Caco-2 (cell line): Measurements from ENCODE around the gene TSEN34. TPM values are rescaled to one million over a fixed set of nuclear protein-coding genes. Genes with fewer than 3 reads are reported as not detected.

Experiments
- BruUV-seq: library from RNA; stranded (reverse); fragments of 400-500 nt; replicated peaks from 2 replicates; lab custom pipeline; 2021; lab: Mats Ljungman, UMichigan
- CTCF ChIA-PET: fragments of 300-600 bp; sonication (Branson Sonifier 250); formaldehyde crosslinking; loops from one replicate; lab custom pipeline; 2022; ENCODE audit warnings: antibody characterized with exemption; lab: Charles Lee
- POLR2A ChIA-PET: fragments of 300-600 bp; sonication (Branson Sonifier 250); formaldehyde crosslinking; loops from one replicate; lab custom pipeline; 2022; ENCODE audit warnings: antibody characterized with exemption; lab: Charles Lee
- DNase-seq, 2 experiments: peaks; one replicate each; pipeline versions ENCODE4 v3.0.0 to v3.0.0-alpha.2; 2020 to 2022
- H3K27me3 ChIP-seq: replicated peaks from 2 replicates; pipeline ENCODE4 v1.6.0; 2011; ENCODE audit warnings: low read length; ENCODE audit not compliant: control insufficient read depth, insufficient read depth
- H3K36me3 ChIP-seq: 2 replicates; pipeline ENCODE4 v1.5.1; 2011; ENCODE audit warnings: low read length; ENCODE audit not compliant: control insufficient read depth, insufficient read depth
- H3K4me1 ChIP-seq: fragments of 250-450 bp; sonication (Bioruptor Pico); 2 replicates; pipeline ENCODE4 v1.5.1; 2020; ENCODE audit warnings: mild to moderate bottlenecking
- H3K4me3 ChIP-seq: 2 replicates; pipeline ENCODE4 v1.5.1; 2011; ENCODE audit warnings: low read depth, mild to moderate bottlenecking, control low read depth, low read length
- H3K9me3 ChIP-seq: fragments of 250-450 bp; sonication (Bioruptor Pico); 2 replicates; pipeline ENCODE4 v1.5.1; 2020; ENCODE audit warnings: mild to moderate bottlenecking, moderate library complexity
- H3K27ac Mint-ChIP-seq: one replicate; pipeline ENCODE4 v1.8.0; 2022; ENCODE audit warnings: mixed read lengths; ENCODE audit not compliant: unreplicated experiment
- H3K27me3 Mint-ChIP-seq: one replicate; pipeline ENCODE4 v1.8.0; 2022; ENCODE audit warnings: mixed read lengths; ENCODE audit not compliant: insufficient read depth, unreplicated experiment
- H3K36me3 Mint-ChIP-seq: one replicate; pipeline ENCODE4 v1.8.0; 2022; ENCODE audit warnings: mild to moderate bottlenecking, mixed read lengths; ENCODE audit not compliant: insufficient read depth, unreplicated experiment
- H3K4me1 Mint-ChIP-seq: one replicate; pipeline ENCODE4 v1.8.0; 2022; ENCODE audit warnings: low read depth, mixed read lengths; ENCODE audit not compliant: unreplicated experiment
- H3K4me3 Mint-ChIP-seq: one replicate; pipeline ENCODE4 v1.8.0; 2022; ENCODE audit warnings: mild to moderate bottlenecking, moderate library complexity, mixed read lengths; ENCODE audit not compliant: unreplicated experiment
- H3K9me3 Mint-ChIP-seq: one replicate; pipeline ENCODE4 v1.8.0; 2022; ENCODE audit warnings: mixed read lengths; ENCODE audit not compliant: unreplicated experiment
- intact Hi-C: fragments of 100-400 bp; cut with micrococcal nuclease; formaldehyde crosslinking; loops from one replicate; pipeline ENCODE4 v1.10.0; 2022; ENCODE audit not compliant: unreplicated experiment
- total RNA-seq: library from RNA; stranded (reverse); gene quantifications from 2 replicates; pipeline ENCODE4 v1.2.3, GENCODE V29; 2022
- TF ChIP-seq, protein P1 (sequence below), 2 experiments: fragments of 200-600 bp in 1 of 2; IDR thresholded peaks; 1 replicate in 1 of 2; 2 replicates in 1 of 2; pipeline versions ENCODE4 v1.5.1 to v1.8.0; 2011 to 2022; ENCODE audit warnings: antibody characterized with exemption in 1 of 2, control low read depth in 1 of 2, inconsistent platforms in 1 of 2, low read depth in 1 of 2, low read length in 1 of 2, mild to moderate bottlenecking in 1 of 2, moderate library complexity in 1 of 2; ENCODE audit not compliant: insufficient read depth in 1 of 2, severe bottlenecking in 1 of 2, unreplicated experiment in 1 of 2

Gene TSEN34
- total RNA-seq, 1 experiment from 2014 or later, result 42.6 TPM

DNA sequence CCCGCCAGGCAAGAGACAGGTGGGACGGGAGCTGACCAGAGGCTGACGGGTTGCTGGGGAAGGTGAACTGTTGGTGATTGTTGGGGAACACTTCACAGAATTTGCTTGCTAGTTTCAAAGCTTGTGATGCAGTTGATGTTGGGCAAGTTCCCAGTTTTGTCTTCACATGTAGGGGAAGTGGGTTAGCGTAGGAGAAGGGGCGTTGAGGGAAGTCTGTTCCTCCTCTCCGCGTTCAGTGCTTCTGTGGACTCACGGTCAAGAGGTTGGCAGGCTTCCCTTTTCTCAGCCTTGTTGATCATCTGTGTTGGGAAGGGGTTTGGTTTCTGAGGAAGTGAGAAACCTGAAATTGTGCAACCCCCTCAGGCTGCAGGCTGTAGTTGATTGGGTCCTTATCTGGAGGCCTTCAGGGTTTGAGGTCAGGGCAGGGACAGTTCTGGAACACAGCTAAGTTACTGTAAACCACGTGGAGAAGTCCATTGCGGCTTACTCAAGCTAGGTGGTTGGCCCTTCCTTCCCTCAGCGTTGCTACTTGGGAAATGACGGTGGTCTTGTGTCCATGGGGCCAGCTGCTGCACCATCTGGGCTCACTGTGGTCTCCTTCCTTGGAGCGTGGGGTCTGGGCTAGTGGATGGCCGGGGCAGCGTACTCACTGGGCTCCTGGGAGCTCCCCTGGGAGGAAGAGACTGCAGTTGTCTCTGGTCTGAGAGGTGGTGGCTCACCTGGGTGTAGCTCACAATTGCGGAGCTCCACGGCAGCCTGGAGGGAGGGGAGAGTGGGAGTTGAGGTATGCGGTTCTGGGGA, 17.1 kb downstream of the TSEN34 start:
- TF ChIP-seq, protein P1, sequence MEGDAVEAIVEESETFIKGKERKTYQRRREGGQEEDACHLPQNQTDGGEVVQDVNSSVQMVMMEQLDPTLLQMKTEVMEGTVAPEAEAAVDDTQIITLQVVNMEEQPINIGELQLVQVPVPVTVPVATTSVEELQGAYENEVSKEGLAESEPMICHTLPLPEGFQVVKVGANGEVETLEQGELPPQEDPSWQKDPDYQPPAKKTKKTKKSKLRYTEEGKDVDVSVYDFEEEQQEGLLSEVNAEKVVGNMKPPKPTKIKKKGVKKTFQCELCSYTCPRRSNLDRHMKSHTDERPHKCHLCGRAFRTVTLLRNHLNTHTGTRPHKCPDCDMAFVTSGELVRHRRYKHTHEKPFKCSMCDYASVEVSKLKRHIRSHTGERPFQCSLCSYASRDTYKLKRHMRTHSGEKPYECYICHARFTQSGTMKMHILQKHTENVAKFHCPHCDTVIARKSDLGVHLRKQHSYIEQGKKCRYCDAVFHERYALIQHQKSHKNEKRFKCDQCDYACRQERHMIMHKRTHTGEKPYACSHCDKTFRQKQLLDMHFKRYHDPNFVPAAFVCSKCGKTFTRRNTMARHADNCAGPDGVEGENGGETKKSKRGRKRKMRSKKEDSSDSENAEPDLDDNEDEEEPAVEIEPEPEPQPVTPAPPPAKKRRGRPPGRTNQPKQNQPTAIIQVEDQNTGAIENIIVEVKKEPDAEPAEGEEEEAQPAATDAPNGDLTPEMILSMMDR (IDR thresholded peaks at IDR 0.05; ENCODE audit: insufficient read depth in 1 of 2, low read depth in 1 of 2, low read length in 1 of 2, severe bottlenecking in 1 of 2, unreplicated experiment in 1 of 2), result no peak
- H3K36me3 Mint-ChIP-seq, result peaks cover 99% of the 10 kb centered on the region
- no TSS peak for BruUV-seq
- peaks cover 51% of the 10 kb centered on the region for H3K4me1 Mint-ChIP-seq
- Histone ChIP-seq H3K36me3 (peaks cover 18% of the 10 kb centered on the region), H3K27me3 (no peaks in the 10 kb centered on the region), H3K4me1 (peaks cover 79% of the 10 kb centered on the region), H3K4me3 (no peak overlapping the region), H3K9me3 (no peaks in the 10 kb centered on the region)
- ChIA-PET POLR2A (interaction anchor here (1.1 to 4.8 kb wide), 2 partner anchors 18 to 35 kb away, joined by 3 to 36 read pairs; partner anchors contain the start of genes MBOAT7, TMC4 and TSEN34), CTCF (no interaction called here)
- H3K9me3 Mint-ChIP-seq, result no peaks in the 10 kb centered on the region
- peak overlapping the region; percentile 78 for H3K27ac Mint-ChIP-seq
- intact Hi-C loops, result loop anchor here (2.0 kb wide), 1 partner anchor 35 kb away; the partner anchor contains the start of gene TMC4
- DNase-seq, result peak; percentile 48 to 62
- peak overlapping the region; percentile 45 for H3K4me3 Mint-ChIP-seq
- no peaks in the 10 kb centered on the region for H3K27me3 Mint-ChIP-seq

DNA sequence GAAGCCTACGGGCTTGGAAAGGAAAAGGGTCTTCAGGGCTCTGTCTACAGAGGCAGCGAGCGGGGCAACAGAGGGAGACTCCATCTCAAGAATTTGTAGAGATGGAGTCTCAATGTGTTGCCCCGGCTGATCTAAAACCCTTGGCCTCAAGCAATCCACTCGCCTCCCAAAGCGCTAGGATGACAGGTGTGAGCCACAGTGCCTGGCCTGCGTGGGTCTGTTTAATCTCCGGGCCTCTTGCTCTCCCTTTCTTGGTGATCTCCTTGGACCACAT, 17.6 kb downstream of the TSEN34 start:
- Histone ChIP-seq H3K9me3 (no peaks in the 10 kb centered on the region), H3K36me3 (peaks cover 15% of the 10 kb centered on the region), H3K27me3 (no peaks in the 10 kb centered on the region), H3K4me3 (no peak overlapping the region), H3K4me1 (peaks cover 76% of the 10 kb centered on the region)
- peaks cover 48% of the 10 kb centered on the region for H3K4me1 Mint-ChIP-seq
- no TSS peak for BruUV-seq
- H3K9me3 Mint-ChIP-seq, result no peaks in the 10 kb centered on the region
- H3K36me3 Mint-ChIP-seq, result peaks cover 99% of the 10 kb centered on the region
- TF ChIP-seq, protein P1 (IDR thresholded peaks at IDR 0.05; ENCODE audit: insufficient read depth in 1 of 2, low read depth in 1 of 2, low read length in 1 of 2, severe bottlenecking in 1 of 2, unreplicated experiment in 1 of 2), result no peak
- ChIA-PET POLR2A (interaction anchor here (1.1 to 4.8 kb wide), 3 partner anchors 7 to 36 kb away, joined by 3 to 36 read pairs (median 7); partner anchors contain the start of genes MBOAT7, TMC4 and TSEN34), CTCF (no interaction called here)
- intact Hi-C loops, result loop anchor here (2.0 kb wide), 1 partner anchor 36 kb away; the partner anchor contains the start of gene TMC4
- DNase-seq, result no peak
- H3K4me3 Mint-ChIP-seq, result peak overlapping the region; percentile 45
- H3K27me3 Mint-ChIP-seq, result no peaks in the 10 kb centered on the region
- H3K27ac Mint-ChIP-seq, result peak overlapping the region; percentile 78

DNA sequence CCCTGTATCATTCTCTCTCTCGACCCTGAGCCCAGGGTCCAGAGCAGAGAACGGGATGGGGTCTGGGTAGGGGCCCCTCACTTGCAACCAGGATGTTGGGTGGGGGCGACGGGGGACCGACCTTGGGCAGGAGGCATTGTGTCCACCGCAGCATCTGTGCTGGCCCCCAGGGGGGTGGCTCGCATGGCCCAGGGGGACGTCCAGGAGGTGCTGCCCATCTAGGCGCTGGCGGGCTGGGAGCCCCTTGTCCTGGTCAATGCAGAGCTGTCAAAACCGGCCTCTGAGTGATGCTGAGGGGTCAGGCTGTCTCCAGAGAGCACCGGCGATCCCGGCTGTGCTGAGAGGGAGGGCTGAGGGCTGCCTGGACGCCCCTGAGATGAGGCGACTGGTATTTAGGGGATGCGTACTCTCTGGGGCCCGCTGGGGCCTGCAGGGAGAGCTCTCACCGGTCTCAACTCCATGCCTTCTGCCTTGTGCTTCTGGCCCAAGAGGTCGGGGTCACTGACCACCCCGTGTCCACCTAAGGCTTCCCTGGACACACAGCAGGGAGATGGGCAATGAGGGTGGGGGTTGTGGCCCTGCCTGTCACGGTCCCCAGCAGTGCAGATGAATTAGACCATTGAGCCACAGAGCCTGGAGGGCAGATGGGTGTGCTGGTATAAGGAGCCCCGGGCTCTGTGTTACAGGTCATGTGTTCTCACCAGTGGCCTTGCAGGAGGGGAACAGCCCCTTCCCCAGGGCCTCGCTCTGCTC, 18.1 kb downstream of the TSEN34 start:
- Mint-ChIP-seq H3K27ac (peak overlapping the region; percentile 78), H3K9me3 (no peaks in the 10 kb centered on the region), H3K36me3 (peaks cover 93% of the 10 kb centered on the region), H3K27me3 (no peaks in the 10 kb centered on the region), H3K4me1 (peaks cover 48% of the 10 kb centered on the region), H3K4me3 (peak overlapping the region; percentile 45)
- TF ChIP-seq, protein P1 (IDR thresholded peaks at IDR 0.05; ENCODE audit: insufficient read depth in 1 of 2, low read depth in 1 of 2, low read length in 1 of 2, severe bottlenecking in 1 of 2, unreplicated experiment in 1 of 2), result no peak
- H3K27me3 ChIP-seq, result no peaks in the 10 kb centered on the region
- intact Hi-C loops, result loop anchor here (2.0 kb wide), 1 partner anchor 36 kb away; the partner anchor contains the start of gene TMC4
- H3K9me3 ChIP-seq, result no peaks in the 10 kb centered on the region
- DNase-seq, result peak; percentile 43 to 65
- no TSS peak for BruUV-seq
- ChIA-PET POLR2A (interaction anchor here (1.0 to 4.8 kb wide), 5 partner anchors 8 to 50 kb away, joined by 3 to 36 read pairs (median 7); partner anchors contain the start of genes LENG1, MBOAT7 and TSEN34), CTCF (interaction anchor here (0.9 kb wide), 1 partner anchor 57 kb away, joined by 3 read pairs; no protein-coding TSS in a partner anchor)
- H3K4me3 ChIP-seq, result no peak overlapping the region
- peaks cover 13% of the 10 kb centered on the region for H3K36me3 ChIP-seq
- peaks cover 72% of the 10 kb centered on the region for H3K4me1 ChIP-seq
